ENCODE results near the gene SCAP.

SCAP gene

DNA sequence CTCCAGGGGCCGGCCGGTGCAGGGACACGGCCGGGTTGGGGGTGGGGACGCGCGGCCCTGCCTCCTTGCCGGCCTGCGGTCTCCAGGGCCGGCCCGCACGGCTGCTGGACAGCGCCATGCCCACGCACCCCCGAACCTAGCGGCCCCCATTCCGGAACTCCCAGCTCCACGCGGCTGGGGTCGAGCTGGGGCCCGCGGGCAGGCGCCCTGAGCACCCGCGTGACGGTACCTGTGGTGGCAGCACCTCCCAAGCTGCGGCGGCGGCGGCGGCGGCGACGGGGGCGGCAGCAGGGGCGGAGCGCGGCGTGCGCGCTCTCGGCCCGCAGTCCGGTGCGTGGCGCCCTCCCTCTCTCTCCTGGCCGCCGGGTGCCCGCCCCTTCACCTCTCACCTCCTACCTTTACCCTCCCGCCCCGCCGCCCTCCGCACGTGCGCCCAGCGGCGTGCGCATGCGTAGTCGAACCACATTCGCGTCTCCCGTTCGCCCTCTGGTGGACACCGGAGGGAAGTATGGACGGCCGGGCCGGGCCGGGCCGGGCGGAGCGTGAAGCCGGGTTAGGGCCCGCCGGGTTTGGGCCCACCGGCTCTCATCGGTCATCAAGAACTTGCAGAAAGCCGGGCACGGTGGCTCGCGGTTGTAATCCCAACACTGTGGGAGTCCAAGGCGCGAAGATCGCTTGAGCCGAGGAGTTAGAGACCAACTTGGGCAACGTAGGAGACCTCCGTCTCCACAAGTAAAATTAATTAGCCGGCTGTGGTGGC is at the start of gene SCAP:
Gene SCAP, minus strand, starts transcription at position 372 of the 760 bp plus-strand sequence. CDS start 32,948 bp downstream, outside the sequence.
- peak; percentile 95 for DNase-seq
- H3K9me3 ChIP-seq (ENCODE audit: severe bottlenecking): no peaks in the 10 kb centered on the region
- no peaks in the 10 kb centered on the region for H3K27me3 ChIP-seq (ENCODE audit: insufficient read depth, low read depth, severe bottlenecking)
- H3K36me3 ChIP-seq: peaks cover 3% of the 10 kb centered on the region; the same call in 1 of the 2 replicates
- TF ChIP-seq, protein P1, sequence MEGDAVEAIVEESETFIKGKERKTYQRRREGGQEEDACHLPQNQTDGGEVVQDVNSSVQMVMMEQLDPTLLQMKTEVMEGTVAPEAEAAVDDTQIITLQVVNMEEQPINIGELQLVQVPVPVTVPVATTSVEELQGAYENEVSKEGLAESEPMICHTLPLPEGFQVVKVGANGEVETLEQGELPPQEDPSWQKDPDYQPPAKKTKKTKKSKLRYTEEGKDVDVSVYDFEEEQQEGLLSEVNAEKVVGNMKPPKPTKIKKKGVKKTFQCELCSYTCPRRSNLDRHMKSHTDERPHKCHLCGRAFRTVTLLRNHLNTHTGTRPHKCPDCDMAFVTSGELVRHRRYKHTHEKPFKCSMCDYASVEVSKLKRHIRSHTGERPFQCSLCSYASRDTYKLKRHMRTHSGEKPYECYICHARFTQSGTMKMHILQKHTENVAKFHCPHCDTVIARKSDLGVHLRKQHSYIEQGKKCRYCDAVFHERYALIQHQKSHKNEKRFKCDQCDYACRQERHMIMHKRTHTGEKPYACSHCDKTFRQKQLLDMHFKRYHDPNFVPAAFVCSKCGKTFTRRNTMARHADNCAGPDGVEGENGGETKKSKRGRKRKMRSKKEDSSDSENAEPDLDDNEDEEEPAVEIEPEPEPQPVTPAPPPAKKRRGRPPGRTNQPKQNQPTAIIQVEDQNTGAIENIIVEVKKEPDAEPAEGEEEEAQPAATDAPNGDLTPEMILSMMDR (IDR thresholded peaks at IDR 0.05; ENCODE audit: low read depth, low read length): peak; percentile 78
- H3K27ac ChIP-seq: peak within 1 kb of the TSS; percentile 71
- H3K4me3 ChIP-seq (ENCODE audit: low read depth, low read length): peak within 1 kb of the TSS; percentile 78

DNA sequence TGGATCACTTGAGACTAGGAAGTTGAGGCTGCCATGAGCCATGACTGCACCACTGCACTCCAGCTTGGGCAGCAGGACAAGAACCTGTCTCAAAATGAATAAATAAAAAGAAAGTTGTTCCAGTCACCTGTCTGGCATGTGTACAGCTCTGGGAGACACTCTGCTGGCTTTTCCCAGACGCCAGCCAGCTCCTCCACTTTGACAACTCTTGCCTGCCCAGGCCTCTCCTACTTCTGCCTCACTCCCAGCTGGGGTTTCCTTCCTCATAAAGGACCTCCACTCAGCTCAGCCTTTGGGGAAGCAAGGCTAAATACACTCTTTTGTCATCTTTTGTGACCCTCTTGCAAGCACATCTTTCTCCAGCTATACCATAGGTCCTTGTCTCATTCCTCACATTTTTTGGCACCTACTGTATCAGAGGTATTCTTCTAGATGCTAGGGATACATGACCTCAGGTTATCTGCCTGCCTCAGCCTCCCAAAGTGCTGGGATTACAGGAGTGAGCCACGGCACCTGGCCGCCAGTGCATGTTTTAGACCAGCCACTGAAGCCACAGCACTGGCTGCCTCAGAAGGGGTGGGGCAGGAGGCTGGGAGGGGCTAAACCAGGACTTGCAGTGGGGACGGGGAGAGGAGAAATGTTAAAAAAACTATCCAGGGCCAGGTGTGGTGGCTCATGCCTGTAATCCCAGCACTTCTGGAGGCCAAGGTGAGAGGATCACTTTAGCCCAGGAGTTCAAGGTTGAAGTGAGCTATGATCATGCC is 47.8 kb upstream of the SCAP start:
- DNase-seq: no peak
- H3K4me3 ChIP-seq (ENCODE audit: low read depth, low read length): no peak overlapping the region
- TF ChIP-seq, protein P1 (IDR thresholded peaks at IDR 0.05; ENCODE audit: low read depth, low read length): no peak
- no peaks in the 10 kb centered on the region for H3K36me3 ChIP-seq
- H3K27ac ChIP-seq: no peak overlapping the region
- H3K9me3 ChIP-seq (ENCODE audit: severe bottlenecking): no peaks in the 10 kb centered on the region
- no peaks in the 10 kb centered on the region for H3K27me3 ChIP-seq (ENCODE audit: insufficient read depth, low read depth, severe bottlenecking)

DNA sequence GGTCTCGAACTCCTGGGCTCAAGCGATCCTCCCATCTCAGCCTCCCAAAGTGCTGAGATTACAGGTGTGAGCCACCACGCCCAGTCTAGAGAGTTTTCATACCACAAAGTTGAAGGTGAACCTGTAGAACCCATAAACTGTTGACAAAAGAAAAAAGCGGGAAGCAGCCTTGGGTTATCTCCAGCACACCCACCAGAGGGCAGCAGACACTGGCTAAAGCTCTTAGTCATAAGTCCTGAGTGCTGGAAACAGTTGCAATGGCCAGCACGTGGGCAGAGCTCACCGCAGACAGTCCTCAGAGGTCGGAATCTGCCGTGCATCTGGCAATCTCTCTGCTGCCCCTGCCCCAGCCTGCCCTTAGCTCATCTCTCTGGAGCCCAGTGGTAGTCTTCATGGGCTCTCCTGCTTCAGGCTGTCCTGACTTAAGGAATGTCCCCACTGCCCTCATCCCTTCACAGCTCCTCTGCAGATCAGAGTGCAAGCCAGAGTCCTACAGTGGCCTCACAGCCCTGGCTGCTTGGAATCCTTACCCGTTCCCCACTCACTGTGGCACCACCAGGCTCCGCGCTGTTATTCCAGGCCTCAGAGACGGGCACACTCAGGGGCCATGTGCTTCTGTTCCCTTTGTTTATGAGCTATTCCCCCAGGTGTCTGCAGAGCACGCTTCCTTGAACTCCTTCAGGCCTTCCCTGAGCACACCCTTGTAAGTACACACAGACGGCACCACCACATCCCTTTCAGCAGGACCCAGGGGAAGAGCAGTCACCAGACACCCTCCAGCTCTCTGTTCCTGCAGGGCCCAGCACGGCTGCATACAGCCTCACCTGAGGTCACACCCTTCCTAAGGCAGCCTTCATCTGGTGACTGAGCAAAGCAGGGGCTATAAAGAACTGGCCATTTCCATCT is 46.6 kb upstream of the SCAP start:
- Histone ChIP-seq H3K36me3 (no peaks in the 10 kb centered on the region), H3K4me3 (ENCODE audit: low read depth, low read length) (no peak overlapping the region), H3K9me3 (ENCODE audit: severe bottlenecking) (no peaks in the 10 kb centered on the region), H3K27ac (no peak overlapping the region), H3K27me3 (ENCODE audit: insufficient read depth, low read depth, severe bottlenecking) (no peaks in the 10 kb centered on the region)
- TF ChIP-seq, protein P1 (IDR thresholded peaks at IDR 0.05; ENCODE audit: low read depth, low read length): peak; percentile 93
- DNase-seq: peak; percentile 90

DNA sequence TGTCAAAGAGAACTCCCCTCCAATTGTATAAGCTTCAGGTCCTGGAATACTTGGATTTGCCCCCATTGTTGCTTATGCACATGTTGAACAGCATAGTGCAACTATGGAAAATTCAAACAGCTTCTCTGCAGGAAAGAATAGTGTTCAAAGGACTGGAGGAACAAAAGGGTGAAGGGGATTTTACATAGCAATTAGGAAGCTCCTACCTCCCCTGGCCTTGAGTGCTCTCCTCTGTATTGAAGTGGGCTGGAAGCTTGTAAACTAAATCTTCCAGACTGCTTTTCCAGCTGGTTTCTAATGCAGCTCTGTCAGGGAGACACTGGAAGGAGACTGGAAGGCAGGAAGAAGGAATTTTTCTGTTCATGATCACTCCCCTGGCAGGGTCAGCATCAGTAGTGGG is 45.0 kb upstream of the SCAP start:
- no peak for DNase-seq
- Histone ChIP-seq H3K36me3 (no peaks in the 10 kb centered on the region), H3K4me3 (ENCODE audit: low read depth, low read length) (no peak overlapping the region), H3K27me3 (ENCODE audit: insufficient read depth, low read depth, severe bottlenecking) (no peaks in the 10 kb centered on the region), H3K27ac (no peak overlapping the region), H3K9me3 (ENCODE audit: severe bottlenecking) (no peaks in the 10 kb centered on the region)
- TF ChIP-seq, protein P1 (IDR thresholded peaks at IDR 0.05; ENCODE audit: low read depth, low read length): no peak

DNA sequence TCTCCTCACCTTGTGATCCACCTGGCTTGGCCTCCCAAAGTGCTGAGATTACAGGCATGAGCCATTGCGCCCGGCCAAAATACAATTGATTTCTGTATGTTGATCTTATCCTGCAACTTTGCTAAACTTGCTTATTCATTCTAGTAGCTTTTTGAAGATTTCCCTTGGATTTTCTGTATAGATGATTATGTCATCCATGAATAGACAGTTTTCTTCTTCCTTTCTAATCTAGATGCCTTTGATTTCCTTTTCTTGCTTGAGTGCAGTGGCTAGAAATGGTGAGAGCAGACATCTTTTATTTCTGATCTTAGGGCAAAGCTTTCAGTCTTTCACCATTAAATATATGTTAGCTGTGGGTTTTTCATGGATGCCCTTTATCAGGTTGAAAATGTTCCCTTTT is 42.2 kb upstream of the SCAP start:
- TF ChIP-seq, protein P1 (IDR thresholded peaks at IDR 0.05; ENCODE audit: low read depth, low read length): no peak
- no peak for DNase-seq
- no peaks in the 10 kb centered on the region for H3K27me3 ChIP-seq (ENCODE audit: insufficient read depth, low read depth, severe bottlenecking)

More for the DNA sequence above, 42.2 kb upstream of the SCAP start:
- no peak overlapping the region for H3K27ac ChIP-seq
- H3K9me3 ChIP-seq (ENCODE audit: severe bottlenecking): no peaks in the 10 kb centered on the region
- no peaks in the 10 kb centered on the region for H3K36me3 ChIP-seq
- H3K4me3 ChIP-seq (ENCODE audit: low read depth, low read length): no peak overlapping the region

All from WERI-Rb-1 (cell line).